Activated naive CD8-positive, alpha-beta T cell treated with anti-CD3 and anti-CD28 coated beads, Interleukin-2, amount 50 U/mL, for 24 hours (primary cell): ENCODE data around the gene WDFY4.

Source experiments
- ATAC-seq: fragments of 150-1000 bp; cut with Tn5 transposase; one replicate; pipeline ENCODE4 v1.10.0; 2021
- DNase-seq: peaks from one replicate; pipeline ENCODE4 v3.0.0; 2021
- H3K27ac Mint-ChIP-seq: one replicate; pipeline ENCODE4 v1.8.0; 2021; ENCODE audit warnings: mild to moderate bottlenecking, mixed read lengths
- H3K27me3 Mint-ChIP-seq: one replicate; pipeline ENCODE4 v1.8.0; 2021; ENCODE audit warnings: mixed read lengths
- H3K36me3 Mint-ChIP-seq: one replicate; pipeline ENCODE4 v1.8.0; 2021; ENCODE audit warnings: low read depth, mixed read lengths
- H3K4me1 Mint-ChIP-seq: one replicate; pipeline ENCODE4 v1.8.0; 2021; ENCODE audit warnings: mixed read lengths
- H3K4me3 Mint-ChIP-seq: one replicate; pipeline ENCODE4 v1.8.0; 2021; ENCODE audit warnings: mild to moderate bottlenecking, moderate library complexity, mixed read lengths
- H3K9me3 Mint-ChIP-seq: one replicate; pipeline ENCODE4 v1.8.0; 2021; ENCODE audit warnings: mixed read lengths

The WDFY4 gene

GRCh38 chr10:48839809-48840679 is 155.4 kb downstream of the WDFY4 start:
- peaks cover 2% of the 10 kb centered on the region for H3K36me3 Mint-ChIP-seq
- no peak overlapping the region for H3K27ac Mint-ChIP-seq
- no peak for DNase-seq
- H3K4me1 Mint-ChIP-seq, result no peaks in the 10 kb centered on the region
- no peaks in the 10 kb centered on the region for H3K27me3 Mint-ChIP-seq
- H3K9me3 Mint-ChIP-seq, result no peaks in the 10 kb centered on the region
- no peak for ATAC-seq
- H3K4me3 Mint-ChIP-seq, result no peak overlapping the region

- no peaks in the 10 kb centered on the region for H3K9me3 Mint-ChIP-seq
- ATAC-seq (no peak), DNase-seq (no peak)
- H3K4me3 Mint-ChIP-seq, result no peak overlapping the region
- H3K27ac Mint-ChIP-seq, result no peak overlapping the region
- no peaks in the 10 kb centered on the region for H3K4me1 Mint-ChIP-seq
- peaks cover 2% of the 10 kb centered on the region for H3K36me3 Mint-ChIP-seq
- H3K27me3 Mint-ChIP-seq, result no peaks in the 10 kb centered on the region
These were observed 157.6 kb downstream of the WDFY4 start for GRCh38 chr10:48842231-48842630.

- Mint-ChIP-seq H3K4me1 (no peaks in the 10 kb centered on the region), H3K27me3 (no peaks in the 10 kb centered on the region), H3K36me3 (no peaks in the 10 kb centered on the region), H3K9me3 (no peaks in the 10 kb centered on the region), H3K4me3 (no peak overlapping the region), H3K27ac (no peak overlapping the region)
- no peak for DNase-seq
- no peak for ATAC-seq
These were observed 158.5 kb downstream of the WDFY4 start for GRCh38 chr10:48843198-48843597.

- ATAC-seq, result no peak
- no peak overlapping the region for H3K4me3 Mint-ChIP-seq
- no peaks in the 10 kb centered on the region for H3K27me3 Mint-ChIP-seq
- no peaks in the 10 kb centered on the region for H3K9me3 Mint-ChIP-seq
- DNase-seq, result no peak
- H3K27ac Mint-ChIP-seq, result no peak overlapping the region
- no peaks in the 10 kb centered on the region for H3K4me1 Mint-ChIP-seq
- no peaks in the 10 kb centered on the region for H3K36me3 Mint-ChIP-seq
These were observed 159.9 kb downstream of the WDFY4 start for GRCh38 chr10:48844616-48845015.

- Mint-ChIP-seq H3K27ac (no peak overlapping the region), H3K4me1 (no peaks in the 10 kb centered on the region), H3K9me3 (no peaks in the 10 kb centered on the region), H3K36me3 (no peaks in the 10 kb centered on the region), H3K27me3 (no peaks in the 10 kb centered on the region), H3K4me3 (no peak overlapping the region)
- DNase-seq, result no peak
- no peak for ATAC-seq
These were observed 160.8 kb downstream of the WDFY4 start for GRCh38 chr10:48845512-48845911.

DNA sequence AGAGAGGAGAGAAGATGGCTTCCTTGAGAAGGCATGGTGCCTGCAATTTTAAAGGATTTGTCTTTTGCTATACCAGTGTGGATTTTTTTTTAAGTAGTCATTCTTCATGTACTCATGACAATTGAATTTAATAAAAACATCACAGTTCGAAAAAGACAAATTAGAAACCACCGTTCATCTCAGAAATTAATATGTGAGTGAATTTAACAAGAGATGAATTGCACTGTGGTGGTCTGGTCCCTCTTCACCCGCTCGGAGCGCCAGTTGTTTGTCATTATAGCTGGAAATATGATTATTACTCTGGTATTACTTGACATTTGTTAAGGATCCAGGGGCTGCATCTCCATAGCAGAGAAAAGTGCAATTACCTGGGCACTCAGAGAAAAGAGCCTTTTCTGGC is 163.0 kb downstream of the WDFY4 start:
- no peak overlapping the region for H3K4me3 Mint-ChIP-seq
- no peaks in the 10 kb centered on the region for H3K36me3 Mint-ChIP-seq
- no peaks in the 10 kb centered on the region for H3K9me3 Mint-ChIP-seq
- H3K4me1 Mint-ChIP-seq, result no peaks in the 10 kb centered on the region
- no peak for DNase-seq
- no peak overlapping the region for H3K27ac Mint-ChIP-seq
- no peaks in the 10 kb centered on the region for H3K27me3 Mint-ChIP-seq
- ATAC-seq, result no peak

- no peak overlapping the region for H3K27ac Mint-ChIP-seq
- DNase-seq (no peak), ATAC-seq (no peak)
- no peaks in the 10 kb centered on the region for H3K36me3 Mint-ChIP-seq
- no peak overlapping the region for H3K4me3 Mint-ChIP-seq
- peaks cover 3% of the 10 kb centered on the region for H3K9me3 Mint-ChIP-seq
- H3K27me3 Mint-ChIP-seq, result peaks cover 2% of the 10 kb centered on the region
- H3K4me1 Mint-ChIP-seq, result no peaks in the 10 kb centered on the region
These were observed 172.2 kb downstream of the WDFY4 start for GRCh38 chr10:48856855-48857254.

- H3K27ac Mint-ChIP-seq, result no peak overlapping the region
- no peaks in the 10 kb centered on the region for H3K9me3 Mint-ChIP-seq
- ATAC-seq (no peak), DNase-seq (no peak)
- no peaks in the 10 kb centered on the region for H3K36me3 Mint-ChIP-seq
- no peak overlapping the region for H3K4me3 Mint-ChIP-seq
- no peaks in the 10 kb centered on the region for H3K4me1 Mint-ChIP-seq
- H3K27me3 Mint-ChIP-seq, result no peaks in the 10 kb centered on the region
These were observed 187.6 kb downstream of the WDFY4 start for GRCh38 chr10:48872234-48872633.

- no peaks in the 10 kb centered on the region for H3K9me3 Mint-ChIP-seq
- no peak overlapping the region for H3K4me3 Mint-ChIP-seq
- H3K36me3 Mint-ChIP-seq, result no peaks in the 10 kb centered on the region
- no peaks in the 10 kb centered on the region for H3K4me1 Mint-ChIP-seq
- no peaks in the 10 kb centered on the region for H3K27me3 Mint-ChIP-seq
- DNase-seq (no peak), ATAC-seq (no peak)
- no peak overlapping the region for H3K27ac Mint-ChIP-seq
These were observed 193.4 kb downstream of the WDFY4 start for GRCh38 chr10:48878091-48878490.

DNA sequence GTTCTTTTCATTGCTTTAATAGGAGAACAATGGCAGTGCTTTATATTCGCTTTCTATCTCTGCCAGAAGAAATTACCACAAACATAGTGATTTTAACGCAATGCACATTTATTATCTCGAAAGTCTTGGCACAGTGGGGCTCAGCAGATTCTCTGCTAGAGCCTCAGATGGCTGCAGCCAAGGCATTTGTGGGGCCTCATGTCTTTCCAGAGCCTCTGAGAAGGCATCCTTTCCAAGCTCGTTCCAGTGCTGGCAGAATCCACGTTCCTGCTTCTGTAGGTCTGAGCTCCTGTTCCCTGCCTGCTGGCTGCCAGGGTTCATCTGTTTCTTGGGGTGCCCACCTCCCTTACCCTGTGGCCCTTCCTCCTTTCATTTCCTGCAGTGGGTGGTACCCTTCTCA is 194.8 kb downstream of the WDFY4 start:
- H3K36me3 Mint-ChIP-seq, result no peaks in the 10 kb centered on the region

GRCh38 chr10:48880016-48880705 is 195.5 kb downstream of the WDFY4 start:
- Mint-ChIP-seq H3K36me3 (no peaks in the 10 kb centered on the region), H3K4me1 (no peaks in the 10 kb centered on the region), H3K9me3 (no peaks in the 10 kb centered on the region), H3K27me3 (no peaks in the 10 kb centered on the region), H3K4me3 (no peak overlapping the region), H3K27ac (no peak overlapping the region)
- no peak for ATAC-seq
- DNase-seq, result no peak

More for the DNA sequence above, 194.8 kb downstream of the WDFY4 start:
- Mint-ChIP-seq H3K27me3 (no peaks in the 10 kb centered on the region), H3K4me1 (no peaks in the 10 kb centered on the region), H3K27ac (no peak overlapping the region), H3K4me3 (no peak overlapping the region), H3K9me3 (no peaks in the 10 kb centered on the region)
- no peak for DNase-seq
- no peak for ATAC-seq

GRCh38 chr10:48881937-48882336 is 197.3 kb downstream of the WDFY4 start:
- Mint-ChIP-seq H3K36me3 (no peaks in the 10 kb centered on the region), H3K27ac (no peak overlapping the region), H3K9me3 (no peaks in the 10 kb centered on the region), H3K4me1 (no peaks in the 10 kb centered on the region), H3K4me3 (no peak overlapping the region), H3K27me3 (no peaks in the 10 kb centered on the region)
- ATAC-seq (no peak), DNase-seq (no peak)

DNA sequence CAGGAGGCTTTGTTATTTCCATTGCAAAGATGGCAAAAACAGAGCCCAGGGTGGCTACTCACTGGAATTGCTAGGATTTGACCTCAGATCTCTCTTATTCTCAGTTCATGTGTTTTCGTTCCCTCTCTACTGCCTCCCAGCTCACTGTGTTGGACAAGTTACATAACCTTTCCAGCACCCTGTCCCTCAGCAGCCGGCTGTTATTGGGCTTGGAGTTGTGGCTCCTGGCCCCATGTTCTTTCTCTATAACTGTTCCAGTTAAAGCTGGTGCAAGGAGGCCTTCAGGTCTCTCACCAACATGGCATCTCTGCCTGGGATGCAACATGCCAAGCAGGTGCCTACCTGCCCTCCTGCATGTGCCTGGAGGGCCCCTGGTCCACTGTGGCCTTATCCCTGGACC is 198.2 kb downstream of the WDFY4 start:
- H3K36me3 Mint-ChIP-seq, result no peaks in the 10 kb centered on the region
- DNase-seq, result no peak

DNA sequence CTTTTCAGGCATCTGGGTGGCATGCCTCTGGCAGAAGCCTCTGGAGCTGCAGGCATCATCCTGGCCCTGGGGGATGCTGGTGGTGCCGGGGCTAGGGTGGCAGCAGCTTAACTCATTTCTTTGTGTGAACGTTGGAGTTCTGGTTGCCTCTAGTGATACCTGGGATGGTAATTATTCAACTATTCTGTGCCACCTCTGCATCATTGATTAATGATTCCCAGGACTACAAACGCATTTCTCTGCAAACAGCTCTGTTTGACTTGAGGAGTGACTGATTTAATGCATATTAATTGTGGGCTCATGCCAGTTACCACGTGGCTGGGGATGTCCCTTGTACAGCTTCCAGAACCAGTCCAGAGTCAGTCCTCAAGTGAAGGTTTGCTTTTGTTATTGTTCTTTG is 199.0 kb downstream of the WDFY4 start:
- no peaks in the 10 kb centered on the region for H3K9me3 Mint-ChIP-seq
- no peaks in the 10 kb centered on the region for H3K27me3 Mint-ChIP-seq
- DNase-seq (no peak), ATAC-seq (no peak)
- H3K27ac Mint-ChIP-seq, result no peak overlapping the region
- no peaks in the 10 kb centered on the region for H3K4me1 Mint-ChIP-seq
- H3K36me3 Mint-ChIP-seq, result no peaks in the 10 kb centered on the region
- H3K4me3 Mint-ChIP-seq, result no peak overlapping the region

More for the DNA sequence above, 198.2 kb downstream of the WDFY4 start:
- Mint-ChIP-seq H3K27me3 (no peaks in the 10 kb centered on the region), H3K4me1 (no peaks in the 10 kb centered on the region), H3K4me3 (no peak overlapping the region), H3K27ac (no peak overlapping the region), H3K9me3 (no peaks in the 10 kb centered on the region)
- ATAC-seq, result no peak
